ENCODE data around the gene MAPK1. TPM values are rescaled to one million over a fixed set of nuclear protein-coding genes. Genes with fewer than 3 reads are reported as not detected.
A peak's percentile ranks its signal among the peaks of the same experiment; 100 is the strongest.

MAPK1 gene
- total and polyA plus RNA-seq, 9 of the 15 experiments (the other 6 are each of a cell fraction or from before 2014, with no cell fraction given): 46.3 to 575 (median 283) TPM

DNA sequence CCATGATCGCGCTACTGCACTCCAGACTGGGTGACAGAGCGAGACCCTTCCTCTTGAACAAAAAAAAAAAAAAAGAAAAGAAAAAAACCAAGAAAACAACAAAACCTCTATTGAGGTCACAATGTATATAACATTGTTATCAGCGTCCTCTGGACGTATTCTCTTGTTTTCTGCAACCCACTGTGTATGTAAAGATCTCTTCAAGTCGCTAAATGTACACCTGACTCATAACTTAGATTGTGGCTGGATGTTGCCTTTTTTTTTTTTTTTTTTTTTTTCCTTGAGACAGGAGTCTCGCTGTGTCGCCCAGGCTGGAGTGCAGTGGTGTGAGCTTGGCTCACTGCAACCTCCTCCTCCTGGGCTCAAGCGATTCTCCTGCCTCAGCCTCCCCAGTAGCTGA, 130.5 kb downstream of the MAPK1 start:
- peak in 1 of 4 experiments; percentile 23 for DNase-seq (ENCODE audit: extremely low read depth in 1 of 4, low spot score in 3 of 4)
- peaks cover 8% of the 10 kb centered on the region; the same call in 1 of the 2 replicates for H4K20me1 ChIP-seq (replicated peaks; ENCODE audit: control insufficient read depth, insufficient read depth, low read length)
- H3K4me1 ChIP-seq (replicated peaks in 1 of 2; ENCODE audit: control insufficient read depth in 2 of 2, insufficient read depth in 2 of 2, low read length in 2 of 2): peaks cover 17 to 29% of the 10 kb centered on the region in 2 experiments
- no peaks in the 10 kb centered on the region for H3K9me3 ChIP-seq (replicated peaks; ENCODE audit: control insufficient read depth, insufficient read depth, low read depth, low read length)
- no peak for FAIRE-seq
- H3K36me3 ChIP-seq (ENCODE audit: control insufficient read depth, insufficient read depth, low read length): no peaks in the 10 kb centered on the region
- in situ Hi-C loops (cut with MboI): no loop called here
- CTCF ChIA-PET (ENCODE audit: low intra/inter-chr PET ratio): interaction anchor here (0.6 kb wide), 1 partner anchor 855 kb away, joined by 4 read pairs; no protein-coding TSS in a partner anchor
- H3K9ac ChIP-seq (ENCODE audit: insufficient read depth in 1 of 2, low read depth in 2 of 2, low read length in 2 of 2): no peak overlapping the region
- ATAC-seq: no peak
- H3K79me2 ChIP-seq (ENCODE audit: control insufficient read depth, insufficient read depth, low read length): no peaks in the 10 kb centered on the region
- H3K27ac ChIP-seq (ENCODE audit: extremely low read depth, low read depth, low read length): no peak overlapping the region
- H3K4me2 ChIP-seq (ENCODE audit: insufficient read depth, low read length): no peak overlapping the region
- H3K9me1 ChIP-seq (ENCODE audit: control insufficient read depth, insufficient read depth, low read length): no peaks in the 10 kb centered on the region
- intact Hi-C loops (cut with micrococcal nuclease): loop anchor here (2.0 kb wide), 1 partner anchor 132 kb away; no protein-coding TSS in a partner anchor
- 50% methylated on average over 9 of the region's 9 CpGs for WGBS (ENCODE audit: insufficient coverage, low coverage, missing lambda C conversion rate)
- no peak overlapping the region for H2AFZ ChIP-seq (ENCODE audit: low read depth, low read length)
- BruUV-seq (replicated peaks): no TSS peak
- TF ChIP-seq ZNF384 (IDR thresholded peaks at IDR 0.05; ENCODE audit: low read depth, low read length): peak; percentile 66
- no peak for TF ChIP-seq KDM1A (IDR thresholded peaks at IDR 0.05)
- no peak for TF ChIP-seq POLR2AphosphoS5 (IDR thresholded peaks at IDR 0.05; ENCODE audit: control insufficient read depth, insufficient read depth, low read depth, low read length)
- H3K27me3 ChIP-seq (ENCODE audit: control insufficient read depth in 2 of 2, insufficient read depth in 2 of 2, low read length in 2 of 2): peaks cover 51 to 57% of the 10 kb centered on the region in 2 experiments
- H3K4me3 ChIP-seq: no peak overlapping the region
- POLR2A ChIA-PET: interaction anchor here (0.7 to 2.8 kb wide), 10 partner anchors 8 to 206 kb away, joined by 3 to 22 read pairs (median 4); partner anchors contain the start of gene MAPK1

DNA sequence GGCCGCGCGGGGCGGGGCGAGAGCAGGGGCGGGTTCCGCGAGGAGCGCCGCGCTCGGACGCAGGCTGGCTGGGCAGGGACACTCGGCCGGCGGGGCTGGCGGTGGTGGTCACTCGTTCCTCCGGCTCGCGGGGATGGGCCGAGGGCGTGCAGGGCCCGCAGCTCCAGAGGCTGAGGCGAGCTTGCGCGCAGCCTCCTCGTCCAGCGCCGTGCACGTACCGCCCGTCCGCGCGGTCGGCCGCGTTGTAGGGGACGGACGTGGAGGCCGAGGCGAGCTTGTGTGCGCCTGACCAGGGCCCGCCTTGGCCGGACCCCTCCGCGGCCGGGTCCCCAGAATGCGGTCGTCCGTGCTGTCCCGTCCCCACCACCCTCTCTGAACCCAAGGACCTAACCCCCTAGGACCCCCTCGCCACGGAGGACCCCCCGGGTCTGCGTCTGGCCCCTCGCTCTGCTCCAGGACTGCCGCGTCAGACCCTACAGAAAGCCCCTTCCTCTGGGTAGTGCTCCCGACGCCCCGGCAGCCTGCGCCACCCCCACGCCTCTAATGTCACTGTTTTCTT, 131.3 kb downstream of the MAPK1 start:
- intact Hi-C loops (cut with micrococcal nuclease) (loop anchor here (2.0 kb wide), 1 partner anchor 133 kb away; no protein-coding TSS in a partner anchor), in situ Hi-C loops (cut with MboI) (no loop called here)
- ChIA-PET CTCF (ENCODE audit: low intra/inter-chr PET ratio) (interaction anchor here (0.6 kb wide), 1 partner anchor 10 kb away, joined by 3 read pairs; no protein-coding TSS in a partner anchor), POLR2A (interaction anchor here (0.6 to 2.8 kb wide), 45 partner anchors 9 to 349 kb away, joined by 3 to 23 read pairs (median 4); partner anchors contain the start of genes MAPK1, PPIL2 and SDF2L1)
- no peaks in the 10 kb centered on the region for H3K9me1 ChIP-seq (ENCODE audit: control insufficient read depth, insufficient read depth, low read length)
- ATAC-seq: peak; percentile 72
- FAIRE-seq: no peak
- no peaks in the 10 kb centered on the region for H3K79me2 ChIP-seq (ENCODE audit: control insufficient read depth, insufficient read depth, low read length)
- H3K9ac ChIP-seq (ENCODE audit: insufficient read depth in 1 of 2, low read depth in 2 of 2, low read length in 2 of 2): peak overlapping the region; percentile 32 to 93; a peak in 3 of 4 replicates
- peaks cover 51 to 57% of the 10 kb centered on the region in 2 experiments for H3K27me3 ChIP-seq (ENCODE audit: control insufficient read depth in 2 of 2, insufficient read depth in 2 of 2, low read length in 2 of 2)
- no peaks in the 10 kb centered on the region for H3K9me3 ChIP-seq (replicated peaks; ENCODE audit: control insufficient read depth, insufficient read depth, low read depth, low read length)
- no peaks in the 10 kb centered on the region for H3K36me3 ChIP-seq (ENCODE audit: control insufficient read depth, insufficient read depth, low read length)
- peak overlapping the region; percentile 90 for H3K4me2 ChIP-seq (ENCODE audit: insufficient read depth, low read length)
- 10% methylated on average over 65 of the region's 65 CpGs for WGBS (ENCODE audit: insufficient coverage, low coverage, missing lambda C conversion rate)
- peak overlapping the region; percentile 52 for H3K4me3 ChIP-seq
- no TSS peak for BruUV-seq (replicated peaks)
- H2AFZ ChIP-seq (ENCODE audit: low read depth, low read length): peak overlapping the region; percentile 96
- peaks cover 17 to 29% of the 10 kb centered on the region in 2 experiments for H3K4me1 ChIP-seq (replicated peaks in 1 of 2; ENCODE audit: control insufficient read depth in 2 of 2, insufficient read depth in 2 of 2, low read length in 2 of 2)
- H3K27ac ChIP-seq (ENCODE audit: extremely low read depth, low read depth, low read length): peak overlapping the region; percentile 30
- DNase-seq (ENCODE audit: extremely low read depth in 1 of 4, low spot score in 3 of 4): no peak
- peaks cover 6% of the 10 kb centered on the region; the same call in 1 of the 2 replicates for H4K20me1 ChIP-seq (replicated peaks; ENCODE audit: control insufficient read depth, insufficient read depth, low read length)
- TF ChIP-seq, protein P1, sequence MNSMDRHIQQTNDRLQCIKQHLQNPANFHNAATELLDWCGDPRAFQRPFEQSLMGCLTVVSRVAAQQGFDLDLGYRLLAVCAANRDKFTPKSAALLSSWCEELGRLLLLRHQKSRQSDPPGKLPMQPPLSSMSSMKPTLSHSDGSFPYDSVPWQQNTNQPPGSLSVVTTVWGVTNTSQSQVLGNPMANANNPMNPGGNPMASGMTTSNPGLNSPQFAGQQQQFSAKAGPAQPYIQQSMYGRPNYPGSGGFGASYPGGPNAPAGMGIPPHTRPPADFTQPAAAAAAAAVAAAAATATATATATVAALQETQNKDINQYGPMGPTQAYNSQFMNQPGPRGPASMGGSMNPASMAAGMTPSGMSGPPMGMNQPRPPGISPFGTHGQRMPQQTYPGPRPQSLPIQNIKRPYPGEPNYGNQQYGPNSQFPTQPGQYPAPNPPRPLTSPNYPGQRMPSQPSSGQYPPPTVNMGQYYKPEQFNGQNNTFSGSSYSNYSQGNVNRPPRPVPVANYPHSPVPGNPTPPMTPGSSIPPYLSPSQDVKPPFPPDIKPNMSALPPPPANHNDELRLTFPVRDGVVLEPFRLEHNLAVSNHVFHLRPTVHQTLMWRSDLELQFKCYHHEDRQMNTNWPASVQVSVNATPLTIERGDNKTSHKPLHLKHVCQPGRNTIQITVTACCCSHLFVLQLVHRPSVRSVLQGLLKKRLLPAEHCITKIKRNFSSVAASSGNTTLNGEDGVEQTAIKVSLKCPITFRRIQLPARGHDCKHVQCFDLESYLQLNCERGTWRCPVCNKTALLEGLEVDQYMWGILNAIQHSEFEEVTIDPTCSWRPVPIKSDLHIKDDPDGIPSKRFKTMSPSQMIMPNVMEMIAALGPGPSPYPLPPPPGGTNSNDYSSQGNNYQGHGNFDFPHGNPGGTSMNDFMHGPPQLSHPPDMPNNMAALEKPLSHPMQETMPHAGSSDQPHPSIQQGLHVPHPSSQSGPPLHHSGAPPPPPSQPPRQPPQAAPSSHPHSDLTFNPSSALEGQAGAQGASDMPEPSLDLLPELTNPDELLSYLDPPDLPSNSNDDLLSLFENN (IDR thresholded peaks at IDR 0.05; ENCODE audit: low read depth in 2 of 2, low read length in 2 of 2): 0 out of 4 replicates have a peak, but pooled peaks of 1 of the 2 experiments have one; percentile 58
- TF ChIP-seq FOXK1 (CRISPR knock-in tag; IDR thresholded peaks at IDR 0.05; ENCODE audit: borderline replicate concordance) (no peak), MTA1 (IDR thresholded peaks at IDR 0.05; ENCODE audit: borderline replicate concordance) (no peak), DMBX1 (CRISPR knock-in tag; IDR thresholded peaks at IDR 0.05; ENCODE audit: borderline replicate concordance) (no peak), EWSR1 (IDR thresholded peaks at IDR 0.05; ENCODE audit: borderline replicate concordance, low read depth, partially characterized antibody) (no peak), U2AF1 (optimal IDR thresholded peaks at IDR 0.05; ENCODE audit: low read depth, low read length) (peak; percentile 96), YBX1 (IDR thresholded peaks at IDR 0.05) (no peak)
